GM12878 (cell line): Measurements from ENCODE around the gene STRA8. TPM values are rescaled to one million over a fixed set of nuclear protein-coding genes. Genes with fewer than 3 reads are reported as not detected.
A peak's percentile ranks its signal among the peaks of the same experiment; 100 is the strongest.

Experiments
- ATAC-seq: fragments of 200-7000 bp; cut with Tn5 transposase; 3 replicates; pipeline ENCODE4 v1.9.1; 2020; ENCODE audit warnings: mild to moderate bottlenecking, moderate library complexity
- BruUV-seq: library from RNA; stranded (reverse); fragments of 400-500 nt; replicated peaks from 2 replicates; lab custom pipeline; 2021; lab: Mats Ljungman, UMichigan
- CTCF ChIA-PET: fragments of 300-600 bp; sonication (Branson Sonifier 250); formaldehyde crosslinking; extraction: SDS; loops from one replicate; lab custom pipeline; 2021; ENCODE audit warnings: inconsistent platforms; lab: Yijun Ruan, JAX
- POLR2A ChIA-PET: fragments of 350-600 bp; formaldehyde crosslinking; extraction: SDS; loops from one replicate; lab custom pipeline; 2021; ENCODE audit warnings: inconsistent platforms; lab: Charles Lee
- RAD21 ChIA-PET: fragments of 300-600 bp; sonication (Branson Sonifier 250); formaldehyde crosslinking; loops from one replicate; lab custom pipeline; 2023; ENCODE audit warnings: antibody characterized with exemption; ENCODE audit not compliant: unreplicated experiment; lab: Charles Lee
- SMC1A ChIA-PET: fragments of 300-600 bp; sonication (Branson Sonifier 250); formaldehyde crosslinking; loops from one replicate; lab custom pipeline; 2023; ENCODE audit not compliant: unreplicated experiment, uncharacterized antibody; lab: Charles Lee
- DNase-seq: peaks from one replicate; pipeline ENCODE4 v3.0.0-alpha.2; 2011; ENCODE audit warnings: low read depth, low spot score
- FAIRE-seq: peaks from 3 replicates; lab custom pipeline; 2011; peaks lifted over from hg19 to GRCh38; lab: Jason Lieb, UNC
- H2AFZ ChIP-seq: 2 replicates; pipeline ENCODE4 v1.6.0; 2011; ENCODE audit warnings: low read depth, low read length, control low read depth; ENCODE audit not compliant: control insufficient read depth
- H3K27ac ChIP-seq: 2 replicates; pipeline ENCODE4 v1.5.1; 2011; ENCODE audit warnings: control low read depth; ENCODE audit not compliant: control insufficient read depth, insufficient read depth
- H3K27me3 ChIP-seq, 2 experiments: replicated peaks in 1 of 2; 2 replicates each; pipeline versions ENCODE4 v1.6.0 to v1.6.1; 2011; ENCODE audit warnings: low read length in 1 of 2; ENCODE audit not compliant: control insufficient read depth in 2 of 2, insufficient read depth in 2 of 2
- H3K36me3 ChIP-seq, 2 experiments: 2 replicates each; pipeline ENCODE4 v1.5.1; 2011; ENCODE audit warnings: low read length in 1 of 2; ENCODE audit not compliant: control insufficient read depth in 2 of 2, insufficient read depth in 2 of 2
- H3K4me1 ChIP-seq: 2 replicates; pipeline ENCODE4 v1.6.1; 2011; ENCODE audit warnings: mild to moderate bottlenecking, low read length, moderate library complexity, mixed read lengths; ENCODE audit not compliant: control insufficient read depth, insufficient read depth
- H3K4me2 ChIP-seq: 2 replicates; pipeline ENCODE4 v1.6.0; 2011; ENCODE audit warnings: control low read depth; ENCODE audit not compliant: control insufficient read depth, insufficient read depth
- H3K4me3 ChIP-seq: fragments of 200-600 bp; sonication (generic); 2 replicates; pipeline ENCODE4 v1.5.1; 2016
- H3K79me2 ChIP-seq: 2 replicates; pipeline ENCODE4 v1.6.0; 2011; ENCODE audit warnings: low read length; ENCODE audit not compliant: control insufficient read depth, insufficient read depth
- H3K9ac ChIP-seq: 2 replicates; pipeline ENCODE4 v1.8.0; 2011; ENCODE audit warnings: low read length, control low read depth, mixed read lengths; ENCODE audit not compliant: control insufficient read depth, insufficient read depth
- H3K9me3 ChIP-seq: replicated peaks from 3 replicates; pipeline ENCODE4 v1.5.1; 2011; ENCODE audit warnings: mild to moderate bottlenecking, low read length; ENCODE audit not compliant: control insufficient read depth, insufficient read depth
- H4K20me1 ChIP-seq: 2 replicates; pipeline ENCODE4 v1.6.0; 2011; ENCODE audit not compliant: control insufficient read depth, insufficient read depth
- ATF2 ChIP-seq: IDR thresholded peaks from 2 replicates; pipeline ENCODE4 v1.6.1; 2012; ENCODE audit warnings: low read length, inconsistent platforms
- CBX5 ChIP-seq: sonication (generic); IDR thresholded peaks from 2 replicates; pipeline ENCODE4 v1.6.1; 2016; ENCODE audit warnings: low read depth, moderate library complexity, mild to moderate bottlenecking, inconsistent platforms
- CHD1 ChIP-seq: IDR thresholded peaks from 2 replicates; pipeline ENCODE4 v1.6.1; 2012; ENCODE audit warnings: low read depth, low read length, improper control_type of control experiment
- EP300 ChIP-seq, 2 experiments: fragments of 150-350 bp in 1 of 2; IDR thresholded peaks; 2 replicates each; pipeline ENCODE4 v1.6.1; 2011 to 2012; ENCODE audit warnings: low read depth in 2 of 2, low read length in 2 of 2, borderline replicate concordance in 1 of 2, improper control_type of control experiment in 1 of 2, inconsistent platforms in 1 of 2; ENCODE audit not compliant: control insufficient read depth in 1 of 2
- GABPA ChIP-seq: IDR thresholded peaks from 2 replicates; pipeline ENCODE4 v1.6.1; 2014; ENCODE audit warnings: antibody characterized with exemption, low read depth, mild to moderate bottlenecking, inconsistent platforms
- IKZF2 ChIP-seq, 2 experiments: fragments of 450-650 bp; IDR thresholded peaks; 2 replicates each; pipeline ENCODE4 v1.6.1; 2017; ENCODE audit warnings: mild to moderate bottlenecking in 2 of 2, moderate library complexity in 2 of 2
- IRF3 ChIP-seq: fragments of 450-650 bp; IDR thresholded peaks from 2 replicates; pipeline ENCODE4 v1.6.1; 2014; ENCODE audit warnings: mild to moderate bottlenecking
- MXI1 ChIP-seq: fragments of 150-350 bp; IDR thresholded peaks from 2 replicates; pipeline ENCODE4 v1.6.1; 2011; ENCODE audit warnings: low read depth, mild to moderate bottlenecking, inconsistent platforms, low read length, improper control_type of control experiment
- NBN ChIP-seq: fragments of 450-650 bp; IDR thresholded peaks from 2 replicates; pipeline ENCODE4 v1.6.1; 2016
- SMAD1 ChIP-seq: fragments of 450-650 bp; IDR thresholded peaks from 2 replicates; pipeline ENCODE4 v1.6.1; 2018; ENCODE audit warnings: mild to moderate bottlenecking, low read depth; ENCODE audit not compliant: partially characterized antibody
- ZBTB11 ChIP-seq: fragments of 450-650 bp; formaldehyde crosslinking; IDR thresholded peaks from 2 replicates; pipeline ENCODE4 v1.5.0; 2022; ENCODE audit warnings: mild to moderate bottlenecking, missing genetic modification characterization
- ZNF687 ChIP-seq: fragments of 450-650 bp; IDR thresholded peaks from 2 replicates; pipeline ENCODE4 v1.6.1; 2017; ENCODE audit warnings: mild to moderate bottlenecking, moderate library complexity
- WGBS: methylation state at CpG from one replicate; pipeline ENCODE4 v1.1.6; 2016; ENCODE audit warnings: low lambda C conversion rate; ENCODE audit not compliant: insufficient replicate concordance, insufficient coverage; ENCODE audit errors: missing lambda C conversion rate; 5-methylcytosine and 5-hydroxymethylcytosine counted together
- in situ Hi-C: fragments of 300-500 bp; cut with MboI; formaldehyde crosslinking; loops from 9 replicates; pipeline ENCODE4 v1.14.3; 2018; ENCODE audit warnings: mixed read lengths
- intact Hi-C: fragments of 100-400 bp; cut with micrococcal nuclease; formaldehyde crosslinking; loops from one replicate; pipeline ENCODE4 v1.14.2; 2022; ENCODE audit not compliant: unreplicated experiment
- polyA plus RNA-seq, 11 experiments: library from polyadenylated mRNA; depleted of rRNA in 4 of 11; unstranded in 6 of 11; stranded (reverse) in 5 of 11; fragments of >200 nt; fragmentation: Nextera tagmentation in 4 of 11; fragmentation: Illumina TruSeq in 1 of 11; extraction: Ambion mirVana in 4 of 11; extraction: Trizol in 1 of 11; gene quantifications; 1 replicate in 1 of 11; 2 replicates in 10 of 11; pipeline versions ENCODE4 v1.2.1 to v1.2.3, GENCODE V29; 2011 to 2016; ENCODE audit warnings: inconsistent platforms in 2 of 11, missing spikeins in 2 of 11, low read depth in 1 of 11
- total RNA-seq, 4 experiments: library from RNA; depleted of rRNA in 3 of 4; stranded (reverse); fragments of >200 nt in 3 of 4; fragmentation: Illumina TruSeq in 1 of 4; extraction: Trizol in 1 of 4; gene quantifications; 2 replicates each; pipeline versions ENCODE4 v1.2.1 to v1.2.3, GENCODE V29; 2013 to 2021

The STRA8 gene
- total and polyA plus RNA-seq, 10 of the 15 experiments (the other 5 are each of a cell fraction or from before 2014, with no cell fraction given): 0.15 TPM; not detected in 9

- Histone ChIP-seq H4K20me1 (no peaks in the 10 kb centered on the region), H3K79me2 (peaks cover 77% of the 10 kb centered on the region), H3K27me3 (no peaks in the 10 kb centered on the region), H3K9ac (peak overlapping the region; percentile 71), H3K36me3 (peaks cover 3 to 27% of the 10 kb centered on the region in 2 experiments; a peak in 2 of 4 replicates), H3K4me2 (peak overlapping the region; percentile 99), H3K27ac (peak overlapping the region; percentile 92), H3K4me1 (peaks cover 44% of the 10 kb centered on the region), H3K4me3 (peak overlapping the region; percentile 99), H3K9me3 (no peaks in the 10 kb centered on the region), H2AFZ (no peak overlapping the region)
- intact Hi-C loops (loop anchor here (1.0 kb wide), 2 partner anchors 19 to 36 kb away; no protein-coding TSS in a partner anchor), in situ Hi-C loops (no loop called here)
- POLR2A ChIA-PET: interaction anchor here (0.8 to 10.8 kb wide), 11 partner anchors 9 to 219 kb away, joined by 3 to 299 read pairs (median 6); partner anchors contain the start of gene CYREN
- WGBS: 42% methylated on average over 7 of the region's 7 CpGs
- SMC1A ChIA-PET: interaction anchor here (0.7 to 10.8 kb wide), 14 partner anchors 9 to 220 kb away, joined by 3 to 251 read pairs (median 4); partner anchors contain the start of genes AGBL3, CYREN and TMEM140
- CTCF ChIA-PET: interaction anchor here (0.6 to 10.4 kb wide), 7 partner anchors 8 to 220 kb away, joined by 3 to 109 read pairs (median 6); partner anchors contain the start of genes AGBL3 and CYREN
- FAIRE-seq (peak; percentile 74), DNase-seq (peak; percentile 72), ATAC-seq (peak; percentile 44)
- BruUV-seq: no TSS peak
- RAD21 ChIA-PET: interaction anchor here (0.7 to 11.2 kb wide), 11 partner anchors 17 to 219 kb away, joined by 3 to 230 read pairs (median 8); partner anchors contain the start of genes AGBL3, CYREN and TMEM140
- TF ChIP-seq CBX5: peak; percentile 59; the same call in 1 of the 2 replicates
- 0 out of 2 replicates have a peak, but pooled peaks have one; percentile 26 for TF ChIP-seq GABPA
- TF ChIP-seq ZNF687: peak; percentile 82; the same call in 1 of the 2 replicates
- no peak for TF ChIP-seq ZBTB11 (CRISPR knock-in tag)
- TF ChIP-seq NBN: peak; percentile 27; the same call in 1 of the 2 replicates
- no peak for TF ChIP-seq IRF3
- peak; percentile 62 for TF ChIP-seq SMAD1
- TF ChIP-seq MXI1: no peak
- TF ChIP-seq EP300 (IDR thresholded peaks at IDR 0.05; ENCODE audit: borderline replicate concordance in 1 of 2, control insufficient read depth in 1 of 2, low read depth in 2 of 2, low read length in 2 of 2): peak in 1 of 2 experiments; percentile 84; a peak in 2 of 4 replicates
- TF ChIP-seq IKZF2 (IDR thresholded peaks at IDR 0.05): peak; percentile 89 to 92
- peak; percentile 53; the same call in 1 of the 2 replicates for TF ChIP-seq ATF2
- TF ChIP-seq CHD1: no peak
Measured at GRCh38 chr7:135206941-135207391, 26.7 kb upstream of the STRA8 start.
